ENCODE measurements around the gene AMACR.

The AMACR gene

DNA sequence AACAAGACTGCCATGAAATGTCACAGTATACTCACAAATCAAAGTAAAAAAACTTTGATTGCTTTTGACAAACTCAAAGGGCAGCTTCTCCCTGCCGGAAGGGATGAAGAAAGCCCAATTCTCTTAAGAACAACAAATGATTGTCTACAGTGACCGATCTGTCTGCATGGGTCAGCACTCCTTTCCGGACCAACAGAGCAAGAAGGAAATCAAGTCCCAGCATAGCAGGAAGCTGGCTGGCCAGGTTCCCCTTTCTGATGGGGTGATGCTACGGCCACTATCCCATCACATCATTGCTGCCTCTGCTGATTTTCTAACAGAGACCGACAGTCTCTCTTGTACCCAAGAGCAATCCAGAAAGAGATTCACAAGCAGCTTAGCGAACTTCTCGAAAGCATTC, 34.5 kb upstream of the AMACR start:
- no peak for TF ChIP-seq ZNF274 (IDR thresholded peaks at IDR 0.05; ENCODE audit: low read depth, low read length)
- no peak for TF ChIP-seq YY1 (IDR thresholded peaks at IDR 0.05; ENCODE audit: insufficient read depth, insufficient read length)
- no peak for TF ChIP-seq SUZ12 (IDR thresholded peaks at IDR 0.05; ENCODE audit: extremely low read depth, insufficient read depth, insufficient read length)
- Histone ChIP-seq H3K9me3 (ENCODE audit: insufficient read depth, low read length) (peaks cover 5% of the 10 kb centered on the region; the same call in 1 of the 2 replicates), H3K36me3 (ENCODE audit: insufficient read depth, insufficient read length, low read length) (no peaks in the 10 kb centered on the region), H3K9ac (ENCODE audit: insufficient read length, low read depth) (no peak overlapping the region), H3K27me3 (ENCODE audit: insufficient read depth, insufficient read length) (no peaks in the 10 kb centered on the region), H3K4me3 (ENCODE audit: insufficient read length, low read depth) (no peak overlapping the region), H3K4me1 (ENCODE audit: insufficient read depth, insufficient read length) (no peaks in the 10 kb centered on the region)
- DNase-seq (ENCODE audit: low read depth, low spot score) = no peak

DNA sequence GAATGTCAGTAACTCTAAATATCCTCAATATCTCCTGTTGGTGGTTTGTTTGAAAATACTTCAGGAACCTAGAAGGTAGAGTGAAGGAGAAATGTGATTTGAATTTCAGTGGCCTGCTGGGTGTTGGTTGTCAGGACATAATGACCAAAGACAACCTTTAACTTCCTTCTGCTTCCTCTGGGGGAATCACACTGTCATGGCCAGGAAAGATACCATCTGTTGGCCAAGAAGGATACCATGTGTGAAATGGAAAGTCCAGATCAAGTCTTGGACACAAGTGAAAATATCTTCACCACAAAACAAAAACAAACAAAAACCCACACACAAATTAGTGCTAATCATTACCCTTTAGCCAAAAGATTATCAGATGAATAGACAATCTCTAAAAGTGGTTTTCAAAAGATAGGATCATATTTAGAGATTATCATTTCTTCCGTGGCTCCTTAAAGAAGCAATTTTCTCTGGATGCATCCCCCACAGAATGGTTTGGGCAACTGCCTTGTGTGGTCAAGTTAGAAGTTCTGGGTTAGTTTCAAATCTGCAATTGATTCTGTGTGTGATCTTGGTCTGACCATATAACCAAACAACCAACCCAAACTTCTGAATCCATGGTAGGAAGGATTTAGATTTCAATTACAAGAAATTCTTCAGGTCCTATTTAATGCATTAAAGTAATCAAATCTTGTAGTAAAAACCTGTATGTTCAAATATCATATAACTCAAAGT, 33.6 kb upstream of the AMACR start:
- DNase-seq (ENCODE audit: low read depth, low spot score) = no peak
- no peak overlapping the region for H3K9ac ChIP-seq (ENCODE audit: insufficient read length, low read depth)
- no peaks in the 10 kb centered on the region for H3K4me1 ChIP-seq (ENCODE audit: insufficient read depth, insufficient read length)
- H3K4me3 ChIP-seq (ENCODE audit: insufficient read length, low read depth) = no peak overlapping the region
- TF ChIP-seq YY1 (IDR thresholded peaks at IDR 0.05; ENCODE audit: insufficient read depth, insufficient read length) (no peak), ZNF274 (IDR thresholded peaks at IDR 0.05; ENCODE audit: low read depth, low read length) (no peak), SUZ12 (IDR thresholded peaks at IDR 0.05; ENCODE audit: extremely low read depth, insufficient read depth, insufficient read length) (no peak)
- H3K9me3 ChIP-seq (ENCODE audit: insufficient read depth, low read length) = peaks cover 5% of the 10 kb centered on the region; the same call in 1 of the 2 replicates
- no peaks in the 10 kb centered on the region for H3K27me3 ChIP-seq (ENCODE audit: insufficient read depth, insufficient read length)
- H3K36me3 ChIP-seq (ENCODE audit: insufficient read depth, insufficient read length, low read length) = no peaks in the 10 kb centered on the region

DNA sequence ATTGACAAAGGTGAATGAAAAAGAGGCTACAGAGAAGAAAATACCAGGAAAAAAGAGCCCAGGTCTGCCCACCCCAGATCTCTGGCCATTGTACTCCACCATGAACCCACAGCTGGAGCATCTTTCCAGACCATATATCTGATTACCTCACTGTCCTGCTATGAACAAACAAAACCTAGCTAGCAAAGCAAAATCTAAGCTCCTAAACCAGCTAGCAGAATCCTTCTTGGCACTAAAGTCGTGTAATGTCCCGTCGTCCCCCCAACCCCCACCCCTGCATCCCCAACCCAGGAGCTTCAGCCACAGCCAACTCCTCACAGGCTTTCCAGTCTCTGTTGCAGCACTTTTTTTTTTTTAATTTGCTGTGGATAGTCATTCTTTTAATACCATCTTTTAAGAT, 32.6 kb upstream of the AMACR start:
- DNase-seq (ENCODE audit: low read depth, low spot score) = no peak
- Histone ChIP-seq H3K4me1 (ENCODE audit: insufficient read depth, insufficient read length) (no peaks in the 10 kb centered on the region), H3K9ac (ENCODE audit: insufficient read length, low read depth) (no peak overlapping the region), H3K4me3 (ENCODE audit: insufficient read length, low read depth) (no peak overlapping the region), H3K9me3 (ENCODE audit: insufficient read depth, low read length) (peaks cover 5% of the 10 kb centered on the region; the same call in 1 of the 2 replicates), H3K27me3 (ENCODE audit: insufficient read depth, insufficient read length) (no peaks in the 10 kb centered on the region), H3K36me3 (ENCODE audit: insufficient read depth, insufficient read length, low read length) (no peaks in the 10 kb centered on the region)
- TF ChIP-seq SUZ12 (IDR thresholded peaks at IDR 0.05; ENCODE audit: extremely low read depth, insufficient read depth, insufficient read length) = no peak
- no peak for TF ChIP-seq YY1 (IDR thresholded peaks at IDR 0.05; ENCODE audit: insufficient read depth, insufficient read length)
- TF ChIP-seq ZNF274 (IDR thresholded peaks at IDR 0.05; ENCODE audit: low read depth, low read length) = no peak

DNA sequence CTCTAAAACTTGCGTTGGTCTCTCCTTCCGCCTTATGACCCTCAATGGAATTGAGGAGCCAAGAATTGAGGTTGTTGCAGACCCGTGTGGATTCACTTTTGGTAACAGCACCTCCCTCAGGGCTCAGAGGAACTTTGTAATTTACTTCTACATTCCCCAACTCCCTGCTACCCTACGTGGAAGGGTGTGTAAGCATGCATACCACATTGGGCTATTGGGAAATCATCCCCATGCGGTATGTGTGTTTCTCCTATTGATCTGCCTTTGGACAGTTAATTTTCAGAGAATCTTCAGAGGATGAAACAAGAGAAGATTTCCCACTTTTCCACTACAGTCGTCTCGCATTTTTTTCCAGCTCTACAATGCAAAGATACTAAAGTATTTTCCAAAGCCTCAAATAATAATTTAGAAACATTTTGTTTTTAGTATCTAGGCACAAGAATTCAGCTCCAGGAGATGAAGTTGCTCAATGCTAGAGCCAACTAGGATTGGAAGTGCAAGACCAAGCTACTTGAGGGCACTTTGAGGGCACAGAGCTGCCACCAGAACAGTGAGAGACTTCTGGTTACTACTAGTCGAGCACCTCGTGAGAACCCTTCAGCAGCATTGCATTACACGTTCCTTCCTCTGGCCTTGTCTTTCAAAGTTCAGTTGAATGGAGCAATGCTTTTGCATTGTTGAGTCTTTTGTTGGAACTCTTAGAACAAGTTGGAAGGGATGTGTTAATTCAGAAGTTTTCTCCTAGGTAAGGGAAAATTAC, 31.7 kb upstream of the AMACR start:
- Histone ChIP-seq H3K4me3 (ENCODE audit: insufficient read length, low read depth) (no peak overlapping the region), H3K9me3 (ENCODE audit: insufficient read depth, low read length) (peaks cover 5% of the 10 kb centered on the region; the same call in 1 of the 2 replicates), H3K4me1 (ENCODE audit: insufficient read depth, insufficient read length) (no peaks in the 10 kb centered on the region), H3K9ac (ENCODE audit: insufficient read length, low read depth) (no peak overlapping the region), H3K27me3 (ENCODE audit: insufficient read depth, insufficient read length) (no peaks in the 10 kb centered on the region), H3K36me3 (ENCODE audit: insufficient read depth, insufficient read length, low read length) (no peaks in the 10 kb centered on the region)
- no peak for DNase-seq (ENCODE audit: low read depth, low spot score)
- no peak for TF ChIP-seq YY1 (IDR thresholded peaks at IDR 0.05; ENCODE audit: insufficient read depth, insufficient read length)

DNA sequence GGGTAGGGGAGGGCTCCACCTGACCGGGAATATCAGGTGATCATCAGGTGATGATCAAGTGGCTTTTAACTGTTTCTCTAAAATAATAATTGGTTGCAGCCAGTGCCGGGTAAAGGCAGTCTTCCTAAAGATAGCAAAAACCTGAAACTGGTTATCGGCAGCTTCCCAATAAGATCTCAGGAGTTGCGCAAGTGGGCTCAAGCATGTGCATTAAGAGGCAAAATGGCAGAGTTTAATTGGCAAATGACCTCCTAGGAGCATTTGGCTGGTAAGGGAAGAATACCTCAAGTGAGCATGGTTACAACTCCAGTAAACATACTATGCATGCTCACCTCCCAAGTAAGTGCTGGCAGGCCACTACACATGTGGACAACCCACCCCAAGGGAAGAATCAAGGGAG, 31.0 kb upstream of the AMACR start:
- Histone ChIP-seq H3K9ac (ENCODE audit: insufficient read length, low read depth) (no peak overlapping the region), H3K27me3 (ENCODE audit: insufficient read depth, insufficient read length) (no peaks in the 10 kb centered on the region), H3K4me1 (ENCODE audit: insufficient read depth, insufficient read length) (no peaks in the 10 kb centered on the region), H3K9me3 (ENCODE audit: insufficient read depth, low read length) (peaks cover 5% of the 10 kb centered on the region; the same call in 1 of the 2 replicates), H3K36me3 (ENCODE audit: insufficient read depth, insufficient read length, low read length) (no peaks in the 10 kb centered on the region), H3K4me3 (ENCODE audit: insufficient read length, low read depth) (no peak overlapping the region)
- DNase-seq (ENCODE audit: low read depth, low spot score) = no peak
- TF ChIP-seq SUZ12 (IDR thresholded peaks at IDR 0.05; ENCODE audit: extremely low read depth, insufficient read depth, insufficient read length) (no peak), ZNF274 (IDR thresholded peaks at IDR 0.05; ENCODE audit: low read depth, low read length) (no peak), YY1 (IDR thresholded peaks at IDR 0.05; ENCODE audit: insufficient read depth, insufficient read length) (no peak)

DNA sequence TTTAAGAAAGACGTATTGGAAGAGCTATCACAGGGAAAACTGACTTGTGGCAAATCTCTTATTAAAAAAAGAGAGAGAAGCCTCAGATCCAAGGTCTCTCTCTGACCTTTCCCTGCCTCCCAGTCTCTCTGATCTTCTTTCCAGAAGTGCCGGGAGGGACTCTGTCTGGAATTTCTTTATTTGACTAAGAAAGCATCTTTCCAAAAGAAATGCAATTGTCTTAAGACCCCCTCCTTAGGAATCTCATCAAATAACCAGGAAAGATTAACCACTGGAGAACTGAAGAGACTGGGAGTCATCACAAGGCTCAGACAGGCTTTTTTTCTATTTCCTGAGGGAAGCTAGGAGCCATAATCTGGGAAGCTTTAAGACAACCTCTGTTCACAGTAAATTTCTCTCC, 30.5 kb upstream of the AMACR start:
- no peaks in the 10 kb centered on the region for H3K4me1 ChIP-seq (ENCODE audit: insufficient read depth, insufficient read length)
- no peak overlapping the region for H3K4me3 ChIP-seq (ENCODE audit: insufficient read length, low read depth)
- DNase-seq (ENCODE audit: low read depth, low spot score) = peak; percentile 16
- H3K9ac ChIP-seq (ENCODE audit: insufficient read length, low read depth) = no peak overlapping the region
- no peaks in the 10 kb centered on the region for H3K27me3 ChIP-seq (ENCODE audit: insufficient read depth, insufficient read length)
- H3K36me3 ChIP-seq (ENCODE audit: insufficient read depth, insufficient read length, low read length) = no peaks in the 10 kb centered on the region
- H3K9me3 ChIP-seq (ENCODE audit: insufficient read depth, low read length) = peaks cover 5% of the 10 kb centered on the region; the same call in 1 of the 2 replicates
- no peak for TF ChIP-seq YY1 (IDR thresholded peaks at IDR 0.05; ENCODE audit: insufficient read depth, insufficient read length)
- no peak for TF ChIP-seq SUZ12 (IDR thresholded peaks at IDR 0.05; ENCODE audit: extremely low read depth, insufficient read depth, insufficient read length)
- no peak for TF ChIP-seq ZNF274 (IDR thresholded peaks at IDR 0.05; ENCODE audit: low read depth, low read length)

DNA sequence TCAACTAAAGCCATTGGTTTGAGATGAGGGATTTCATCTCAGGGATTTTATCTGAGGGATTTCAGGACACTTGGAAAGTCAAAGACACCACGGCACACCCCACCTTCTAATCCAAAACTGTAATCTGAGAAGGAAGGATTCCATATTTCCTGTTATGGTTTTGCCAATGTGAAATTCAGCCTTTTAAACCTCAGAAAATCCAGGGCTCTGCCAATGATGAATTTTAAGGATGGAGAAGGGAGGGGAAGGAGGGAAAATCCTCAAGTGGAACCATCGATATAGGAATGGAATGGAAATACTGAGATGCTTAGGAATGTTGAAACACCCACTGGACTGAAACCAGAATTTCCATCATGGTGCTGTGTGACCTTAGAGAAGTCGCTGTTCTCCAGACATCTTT, 29.9 kb upstream of the AMACR start:
- no peaks in the 10 kb centered on the region for H3K27me3 ChIP-seq (ENCODE audit: insufficient read depth, insufficient read length)
- no peak overlapping the region for H3K4me3 ChIP-seq (ENCODE audit: insufficient read length, low read depth)

More for the DNA sequence above, 29.9 kb upstream of the AMACR start:
- Histone ChIP-seq H3K9me3 (ENCODE audit: insufficient read depth, low read length) (peaks cover 5% of the 10 kb centered on the region; the same call in 1 of the 2 replicates), H3K4me1 (ENCODE audit: insufficient read depth, insufficient read length) (no peaks in the 10 kb centered on the region), H3K9ac (ENCODE audit: insufficient read length, low read depth) (no peak overlapping the region), H3K36me3 (ENCODE audit: insufficient read depth, insufficient read length, low read length) (no peaks in the 10 kb centered on the region)
- no peak for TF ChIP-seq SUZ12 (IDR thresholded peaks at IDR 0.05; ENCODE audit: extremely low read depth, insufficient read depth, insufficient read length)
- TF ChIP-seq ZNF274 (IDR thresholded peaks at IDR 0.05; ENCODE audit: low read depth, low read length) = no peak
- TF ChIP-seq YY1 (IDR thresholded peaks at IDR 0.05; ENCODE audit: insufficient read depth, insufficient read length) = no peak
- no peak for DNase-seq (ENCODE audit: low read depth, low spot score)
